HEK293T (cell line): ENCODE measurements around the gene BCR.

Experiments used
- ELF4 ChIP-seq: fragments of 450-650 bp; IDR thresholded peaks from 2 replicates; pipeline ENCODE4 v1.6.1; 2017; ENCODE audit warnings: antibody characterized with exemption
- SP1 ChIP-seq: fragments of 450-650 bp; IDR thresholded peaks from 2 replicates; pipeline ENCODE4 v1.6.1; 2017
- SUZ12 ChIP-seq: fragments of 450-650 bp; IDR thresholded peaks from 2 replicates; pipeline ENCODE4 v1.6.1; 2016; ENCODE audit warnings: mild to moderate bottlenecking

GRCh38 chr22:23351321-23351720 is 171.0 kb downstream of the BCR start:
- no peak for TF ChIP-seq SP1
- TF ChIP-seq ELF4, result no peak
- TF ChIP-seq SUZ12, result no peak
